GM23248 (cell line): ENCODE measurements around the gene TUSC2. TPM values are rescaled to one million over a fixed set of nuclear protein-coding genes. Genes with fewer than 3 reads are reported as not detected.

ENCODE experiments used
- DNase-seq: peaks from one replicate; pipeline ENCODE4 v3.0.0-alpha.2; 2015
- H2AFZ ChIP-seq: fragments of 200-600 bp; sonication (generic); 2 replicates; pipeline ENCODE4 v1.6.1; 2016; ENCODE audit warnings: antibody characterized with exemption
- H3F3A ChIP-seq: fragments of 200-600 bp; sonication (generic); 2 replicates; pipeline ENCODE4 v1.6.1; 2016; ENCODE audit warnings: mild to moderate bottlenecking, antibody characterized with exemption, mixed run types; ENCODE audit not compliant: insufficient read depth
- H3K27ac ChIP-seq: fragments of 200-600 bp; sonication (generic); 2 replicates; pipeline ENCODE4 v1.5.1; 2016; ENCODE audit warnings: mild to moderate bottlenecking
- H3K27me3 ChIP-seq: fragments of 200-600 bp; sonication (generic); replicated peaks from 2 replicates; pipeline ENCODE4 v1.6.1; 2016; ENCODE audit warnings: mild to moderate bottlenecking; ENCODE audit not compliant: insufficient read depth
- H3K36me3 ChIP-seq: fragments of 200-600 bp; sonication (generic); 2 replicates; pipeline ENCODE4 v1.6.1; 2016; ENCODE audit warnings: low read depth, mild to moderate bottlenecking
- H3K4me1 ChIP-seq: fragments of 200-600 bp; sonication (generic); 2 replicates; pipeline ENCODE4 v1.6.1; 2016; ENCODE audit warnings: mild to moderate bottlenecking; ENCODE audit not compliant: insufficient read depth
- H3K4me2 ChIP-seq: fragments of 200-600 bp; sonication (generic); one replicate; pipeline ENCODE4 v1.6.1; 2016; ENCODE audit warnings: mild to moderate bottlenecking; ENCODE audit not compliant: unreplicated experiment
- H3K4me3 ChIP-seq: fragments of 200-600 bp; sonication (generic); 2 replicates; pipeline ENCODE4 v1.5.1; 2016; ENCODE audit warnings: mild to moderate bottlenecking
- H3K79me2 ChIP-seq: fragments of 200-600 bp; sonication (generic); 2 replicates; pipeline ENCODE4 v1.6.1; 2016; ENCODE audit warnings: mild to moderate bottlenecking; ENCODE audit not compliant: insufficient read depth
- H3K9ac ChIP-seq: fragments of 200-600 bp; sonication (generic); 2 replicates; pipeline ENCODE4 v1.6.1; 2016; ENCODE audit warnings: mild to moderate bottlenecking
- H3K9me2 ChIP-seq: fragments of 200-600 bp; sonication (generic); 2 replicates; pipeline ENCODE4 v1.6.1; 2016; ENCODE audit warnings: mixed run types, mild to moderate bottlenecking, moderate library complexity; ENCODE audit not compliant: insufficient read depth
- H3K9me3 ChIP-seq: fragments of 200-600 bp; sonication (generic); one replicate; pipeline ENCODE4 v1.6.1; 2017; ENCODE audit warnings: low read depth
- H4K20me1 ChIP-seq: fragments of 200-600 bp; sonication (generic); 2 replicates; pipeline ENCODE4 v1.6.0; 2016; ENCODE audit not compliant: insufficient read depth
- EZH2 ChIP-seq: fragments of 200-600 bp; sonication (generic); IDR thresholded peaks from 2 replicates; pipeline ENCODE4 v1.6.1; 2018; ENCODE audit warnings: antibody characterized with exemption, mild to moderate bottlenecking; ENCODE audit not compliant: insufficient read depth, poor library complexity, severe bottlenecking
- EZH2phosphoT487 ChIP-seq: fragments of 200-600 bp; sonication (generic); IDR thresholded peaks from 2 replicates; pipeline ENCODE4 v1.6.1; 2018; ENCODE audit warnings: antibody characterized with exemption, moderate library complexity, mild to moderate bottlenecking, low read depth; ENCODE audit not compliant: insufficient read depth
- WGBS, 2 experiments: methylation state at CpG; one replicate each; pipeline ENCODE4 v1.1.6; 2015 to 2017; ENCODE audit warnings: low lambda C conversion rate in 2 of 2, low coverage in 1 of 2; ENCODE audit errors: missing lambda C conversion rate in 2 of 2; 5-methylcytosine and 5-hydroxymethylcytosine counted together
- in situ Hi-C: fragments of 300-500 bp; cut with MboI; formaldehyde crosslinking; loops from 2 replicates; pipeline ENCODE4 v1.15.0; 2020
- polyA plus RNA-seq: library from polyadenylated mRNA; unstranded; fragments of >200 nt; fragmentation: Nextera tagmentation; extraction: Ambion mirVana; gene quantifications from 2 replicates; pipeline ENCODE4 v1.2.1, GENCODE V29; 2016
- total RNA-seq: library from RNA; depleted of rRNA; stranded (reverse); fragments of >200 nt; shearing (Covaris generic); gene quantifications from 2 replicates; pipeline ENCODE4 v1.2.3, GENCODE V29; 2014

Gene TUSC2
- total and polyA plus RNA-seq, 2 experiments from 2014 or later: 32.5 to 46.5 TPM

GRCh38 chr3:50373146-50374051 lies 45.4 kb upstream of the TUSC2 start:
- no peak for TF ChIP-seq EZH2phosphoT487
- no peak for TF ChIP-seq EZH2
- no peak overlapping the region for H3K9ac ChIP-seq
- H2AFZ ChIP-seq: no peak overlapping the region
- no peaks in the 10 kb centered on the region for H3K9me2 ChIP-seq
- H3K36me3 ChIP-seq: no peaks in the 10 kb centered on the region
- H4K20me1 ChIP-seq: no peaks in the 10 kb centered on the region
- in situ Hi-C loops: no loop called here
- no peaks in the 10 kb centered on the region for H3K4me1 ChIP-seq
- H3K9me3 ChIP-seq: no peaks in the 10 kb centered on the region
- no peak for DNase-seq
- H3K27ac ChIP-seq: no peak overlapping the region
- WGBS, 2 experiments: 43 to 61% methylated on average over 8 to 12 of the region's 12 CpGs
- H3K4me3 ChIP-seq: no peak overlapping the region
- no peaks in the 10 kb centered on the region for H3K79me2 ChIP-seq
- H3K27me3 ChIP-seq: 0 out of 2 replicates have a peak, but pooled peaks cover 6% of the 10 kb centered on the region
- H3F3A ChIP-seq: no peaks in the 10 kb centered on the region
- no peak overlapping the region for H3K4me2 ChIP-seq

DNA sequence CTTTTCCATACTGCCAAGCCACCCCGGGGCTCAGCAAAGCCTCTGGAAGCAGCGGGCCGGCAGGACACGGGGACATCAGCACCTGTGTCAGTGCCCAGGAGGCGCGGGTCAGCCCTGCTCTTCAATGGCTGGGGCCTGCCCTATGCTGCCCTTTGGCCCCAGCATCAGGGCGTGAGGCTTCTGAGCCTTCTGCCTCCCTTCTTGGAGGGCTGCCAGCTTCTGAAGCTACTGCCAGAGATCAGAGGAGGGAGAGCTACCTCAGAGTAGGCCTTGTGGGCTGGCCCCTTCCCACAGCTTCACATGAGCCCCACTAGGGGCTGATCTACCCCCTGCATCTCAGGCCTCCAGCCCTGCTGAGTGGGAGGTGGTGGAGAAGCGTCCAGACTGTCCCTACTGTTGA lies 44.3 kb upstream of the TUSC2 start:
- H2AFZ ChIP-seq: no peak overlapping the region
- H3K27me3 ChIP-seq: 0 out of 2 replicates have a peak, but pooled peaks cover 6% of the 10 kb centered on the region
- H3F3A ChIP-seq: no peaks in the 10 kb centered on the region
- H3K9ac ChIP-seq: no peak overlapping the region
- WGBS, 2 experiments: 63% methylated on average over 8 of the region's 8 CpGs
- H3K27ac ChIP-seq: no peak overlapping the region
- no peak overlapping the region for H3K4me3 ChIP-seq
- H3K79me2 ChIP-seq: no peaks in the 10 kb centered on the region
- no peak overlapping the region for H3K4me2 ChIP-seq
- H3K36me3 ChIP-seq: no peaks in the 10 kb centered on the region
- no peaks in the 10 kb centered on the region for H4K20me1 ChIP-seq
- H3K9me2 ChIP-seq: no peaks in the 10 kb centered on the region
- in situ Hi-C loops: no loop called here
- TF ChIP-seq EZH2phosphoT487: no peak
- no peak for TF ChIP-seq EZH2
- no peaks in the 10 kb centered on the region for H3K9me3 ChIP-seq
- H3K4me1 ChIP-seq: no peaks in the 10 kb centered on the region
- no peak for DNase-seq

GRCh38 chr3:50371133-50371685 lies 43.2 kb upstream of the TUSC2 start:
- H3K9me3 ChIP-seq: no peaks in the 10 kb centered on the region
- no peak overlapping the region for H2AFZ ChIP-seq
- H3K4me2 ChIP-seq: no peak overlapping the region
- no peaks in the 10 kb centered on the region for H3K36me3 ChIP-seq
- 73 to 90% methylated on average over 2 to 3 of the region's 3 CpGs for WGBS, 2 experiments
- no peaks in the 10 kb centered on the region for H3K79me2 ChIP-seq
- H3K27ac ChIP-seq: no peak overlapping the region
- in situ Hi-C loops: no loop called here
- H3K9me2 ChIP-seq: no peaks in the 10 kb centered on the region
- TF ChIP-seq EZH2phosphoT487 (no peak), EZH2 (no peak)
- peak; percentile 58 for DNase-seq
- no peaks in the 10 kb centered on the region for H3K4me1 ChIP-seq
- no peaks in the 10 kb centered on the region for H4K20me1 ChIP-seq
- no peaks in the 10 kb centered on the region for H3F3A ChIP-seq
- H3K4me3 ChIP-seq: no peak overlapping the region
- 0 out of 2 replicates have a peak, but pooled peaks cover 6% of the 10 kb centered on the region for H3K27me3 ChIP-seq
- H3K9ac ChIP-seq: no peak overlapping the region

- Histone ChIP-seq H3K4me2 (no peak overlapping the region), H3F3A (no peaks in the 10 kb centered on the region), H3K79me2 (no peaks in the 10 kb centered on the region), H3K36me3 (no peaks in the 10 kb centered on the region), H3K9me2 (no peaks in the 10 kb centered on the region), H3K9me3 (no peaks in the 10 kb centered on the region), H3K4me1 (no peaks in the 10 kb centered on the region), H4K20me1 (no peaks in the 10 kb centered on the region), H3K27ac (no peak overlapping the region), H3K9ac (no peak overlapping the region), H3K4me3 (no peak overlapping the region), H3K27me3 (0 out of 2 replicates have a peak, but pooled peaks cover 6% of the 10 kb centered on the region), H2AFZ (no peak overlapping the region)
- TF ChIP-seq EZH2phosphoT487 (no peak), EZH2 (no peak)
- in situ Hi-C loops: no loop called here
- DNase-seq: peak; percentile 42
- 16 to 23% methylated on average over 14 of the region's 14 CpGs for WGBS, 2 experiments
Observed at GRCh38 chr3:50370594-50370993, 42.6 kb upstream of the TUSC2 start.
